ENCODE results near the gene RANGAP1. TPM values are rescaled to one million over a fixed set of nuclear protein-coding genes. Genes with fewer than 3 reads are reported as not detected.

Gene RANGAP1
- total and polyA plus RNA-seq, 2 of the 13 experiments (the other 11 are each of a cell fraction or from before 2014, with no cell fraction given), result 51.8 to 83.9 TPM

- Histone ChIP-seq H2AFZ (ENCODE audit: low read length) (no peak overlapping the region), H3K27ac (ENCODE audit: extremely low read length, insufficient read depth, low read length) (peak overlapping the region; percentile 82), H3K9me3 (ENCODE audit: low read length) (no peaks in the 10 kb centered on the region), H3K27me3 (ENCODE audit: control insufficient read depth in 1 of 2, insufficient read depth in 2 of 2, low read length in 2 of 2) (no peaks in the 10 kb centered on the region), H3K4me2 (ENCODE audit: low read depth, low read length) (peak overlapping the region; percentile 93), H3K9ac (ENCODE audit: insufficient read depth, low read depth, low read length) (peak overlapping the region; percentile 93), H3K79me2 (ENCODE audit: insufficient read depth, low read length) (peaks cover 59% of the 10 kb centered on the region), H4K20me1 (ENCODE audit: insufficient read depth, low read length) (no peaks in the 10 kb centered on the region; the same call in 1 of the 2 replicates), H3K36me3 (replicated peaks in 1 of 2; ENCODE audit: control insufficient read depth in 1 of 2, insufficient read depth in 2 of 2, low read length in 2 of 2) (peaks cover 0 to 10% of the 10 kb centered on the region in 2 experiments; a peak in 1 of 5 replicates), H3K4me1 (ENCODE audit: insufficient read depth, low read length) (peaks cover 58% of the 10 kb centered on the region), H3K4me3 (replicated peaks in 1 of 3; ENCODE audit: insufficient read depth in 1 of 3, low read depth in 2 of 3, low read length in 3 of 3) (peak overlapping the region; percentile 88 to 98 (median 93))
- FAIRE-seq, result no peak
- 7% methylated on average over 5 of the region's 5 CpGs for WGBS (ENCODE audit: low lambda C conversion rate)
- in situ Hi-C loops (cut with HindIII; ENCODE audit: extremely low pct_ligation_motif_present, low pct_unique_long_range_greater_than_20kb) (no loop called here), intact Hi-C loops (cut with micrococcal nuclease; ENCODE audit: unreplicated experiment) (loop anchor here (10.0 kb wide), 1 partner anchor 62 kb away; no protein-coding TSS in a partner anchor)
- no peak for DNase-seq (ENCODE audit: low spot score)
- CTCF ChIA-PET (ENCODE audit: low intra/inter-chr PET ratio, low total read pairs), result no interaction called here
- BruUV-seq (replicated peaks), result no TSS peak
- 0 out of 2 replicates have a peak, but pooled peaks have one; percentile 12 for TF ChIP-seq ZNF572 (CRISPR knock-in tag; IDR thresholded peaks at IDR 0.05)
- TF ChIP-seq EEA1 (CRISPR knock-in tag; IDR thresholded peaks at IDR 0.05; ENCODE audit: borderline replicate concordance), result no peak
- no peak for TF ChIP-seq KAT7 (CRISPR knock-in tag; IDR thresholded peaks at IDR 0.05; ENCODE audit: borderline replicate concordance)
- TF ChIP-seq, protein P1, sequence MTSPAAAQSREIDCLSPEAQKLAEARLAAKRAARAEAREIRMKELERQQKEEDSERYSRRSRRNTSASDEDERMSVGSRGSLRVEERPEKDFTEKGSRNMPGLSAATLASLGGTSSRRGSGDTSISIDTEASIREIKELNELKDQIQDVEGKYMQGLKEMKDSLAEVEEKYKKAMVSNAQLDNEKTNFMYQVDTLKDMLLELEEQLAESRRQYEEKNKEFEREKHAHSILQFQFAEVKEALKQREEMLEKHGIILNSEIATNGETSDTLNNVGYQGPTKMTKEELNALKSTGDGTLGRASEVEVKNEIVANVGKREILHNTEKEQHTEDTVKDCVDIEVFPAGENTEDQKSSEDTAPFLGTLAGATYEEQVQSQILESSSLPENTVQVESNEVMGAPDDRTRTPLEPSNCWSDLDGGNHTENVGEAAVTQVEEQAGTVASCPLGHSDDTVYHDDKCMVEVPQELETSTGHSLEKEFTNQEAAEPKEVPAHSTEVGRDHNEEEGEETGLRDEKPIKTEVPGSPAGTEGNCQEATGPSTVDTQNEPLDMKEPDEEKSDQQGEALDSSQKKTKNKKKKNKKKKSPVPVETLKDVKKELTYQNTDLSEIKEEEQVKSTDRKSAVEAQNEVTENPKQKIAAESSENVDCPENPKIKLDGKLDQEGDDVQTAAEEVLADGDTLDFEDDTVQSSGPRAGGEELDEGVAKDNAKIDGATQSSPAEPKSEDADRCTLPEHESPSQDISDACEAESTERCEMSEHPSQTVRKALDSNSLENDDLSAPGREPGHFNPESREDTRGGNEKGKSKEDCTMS (CRISPR knock-in tag; conservative IDR thresholded peaks at IDR 0.05), result no peak
- TF ChIP-seq AKNA (CRISPR knock-in tag; IDR thresholded peaks at IDR 0.05; ENCODE audit: borderline replicate concordance), result no peak
- TF ChIP-seq ZNF556 (CRISPR knock-in tag; IDR thresholded peaks at IDR 0.05; ENCODE audit: borderline replicate concordance), result no peak
- no peak for TF ChIP-seq ZNF296 (CRISPR knock-in tag; conservative IDR thresholded peaks at IDR 0.05)
- ATAC-seq, result no peak
- POLR2A ChIA-PET, result interaction anchor here (1.0 to 6.7 kb wide), 4 partner anchors 16 to 144 kb away, joined by 3 to 47 read pairs (median 12); partner anchors contain the start of genes RANGAP1, TEF and TOB2
Measured at GRCh38 chr22:41302811-41303210, 16.8 kb upstream of the RANGAP1 start.
